IPS-20b (cell line): ENCODE data around the gene TIAM1.

Source experiments
- H3K27ac ChIP-seq: one replicate; pipeline ENCODE4 v1.5.1; 2013; ENCODE audit warnings: low read length
- H3K27me3 ChIP-seq: 2 replicates; pipeline ENCODE4 v1.6.1; 2013; ENCODE audit warnings: mild to moderate bottlenecking, low read length, inconsistent platforms; ENCODE audit not compliant: insufficient read depth
- H3K36me3 ChIP-seq: 2 replicates; pipeline ENCODE4 v1.6.1; 2013; ENCODE audit warnings: low read depth, mild to moderate bottlenecking, inconsistent platforms, low read length, moderate library complexity; ENCODE audit not compliant: insufficient read depth
- H3K4me1 ChIP-seq: 2 replicates; pipeline ENCODE4 v1.6.1; 2013; ENCODE audit warnings: mild to moderate bottlenecking, control low read depth, inconsistent platforms, low read length, moderate library complexity; ENCODE audit not compliant: insufficient read depth
- H3K4me3 ChIP-seq: 2 replicates; pipeline ENCODE4 v1.5.1; 2013; ENCODE audit warnings: mild to moderate bottlenecking, low read length, inconsistent platforms
- H3K9ac ChIP-seq: 2 replicates; pipeline ENCODE4 v1.6.1; 2013; ENCODE audit warnings: low read depth, mild to moderate bottlenecking, inconsistent platforms, low read length, moderate library complexity
- H3K9me3 ChIP-seq: 2 replicates; pipeline ENCODE4 v1.6.1; 2013; ENCODE audit warnings: mild to moderate bottlenecking, low read depth, low read length, inconsistent platforms; ENCODE audit not compliant: insufficient read depth

Gene TIAM1

GRCh38 chr21:31326522-31327242 is 17.4 kb downstream of the TIAM1 start:
- no peak overlapping the region for H3K4me3 ChIP-seq
- H3K36me3 ChIP-seq: 0 out of 2 replicates have a peak, but pooled peaks cover 2% of the 10 kb centered on the region
- H3K9me3 ChIP-seq: peaks cover 7% of the 10 kb centered on the region; the same call in 1 of the 2 replicates
- H3K4me1 ChIP-seq: no peaks in the 10 kb centered on the region
- no peak overlapping the region for H3K27ac ChIP-seq
- no peaks in the 10 kb centered on the region for H3K27me3 ChIP-seq
- H3K9ac ChIP-seq: no peak overlapping the region

- H3K9ac ChIP-seq: no peak overlapping the region
- no peak overlapping the region for H3K4me3 ChIP-seq
- no peaks in the 10 kb centered on the region for H3K36me3 ChIP-seq
- H3K9me3 ChIP-seq: no peaks in the 10 kb centered on the region
- H3K27ac ChIP-seq: no peak overlapping the region
- no peaks in the 10 kb centered on the region for H3K4me1 ChIP-seq
- no peaks in the 10 kb centered on the region for H3K27me3 ChIP-seq
Observed at GRCh38 chr21:31318971-31319370, 25.1 kb downstream of the TIAM1 start.

- Histone ChIP-seq H3K4me1 (no peaks in the 10 kb centered on the region), H3K27me3 (no peaks in the 10 kb centered on the region), H3K27ac (no peak overlapping the region), H3K9me3 (no peaks in the 10 kb centered on the region), H3K4me3 (no peak overlapping the region), H3K9ac (no peak overlapping the region), H3K36me3 (no peaks in the 10 kb centered on the region)
Observed at GRCh38 chr21:31317688-31318087, 26.4 kb downstream of the TIAM1 start.

- no peak overlapping the region for H3K27ac ChIP-seq
- no peaks in the 10 kb centered on the region for H3K36me3 ChIP-seq
- H3K9me3 ChIP-seq: no peaks in the 10 kb centered on the region
- no peaks in the 10 kb centered on the region for H3K4me1 ChIP-seq
- no peaks in the 10 kb centered on the region for H3K27me3 ChIP-seq
- H3K4me3 ChIP-seq: no peak overlapping the region
- no peak overlapping the region for H3K9ac ChIP-seq
Observed at GRCh38 chr21:31316488-31317169, 27.4 kb downstream of the TIAM1 start.

GRCh38 chr21:31316072-31316471 is 28.0 kb downstream of the TIAM1 start:
- Histone ChIP-seq H3K9me3 (no peaks in the 10 kb centered on the region), H3K27me3 (no peaks in the 10 kb centered on the region), H3K4me3 (no peak overlapping the region), H3K36me3 (no peaks in the 10 kb centered on the region), H3K9ac (no peak overlapping the region), H3K27ac (no peak overlapping the region), H3K4me1 (peaks cover 5% of the 10 kb centered on the region; the same call in 1 of the 2 replicates)

GRCh38 chr21:31310750-31311149 is 33.3 kb downstream of the TIAM1 start:
- no peaks in the 10 kb centered on the region for H3K9me3 ChIP-seq
- no peaks in the 10 kb centered on the region for H3K27me3 ChIP-seq
- peak overlapping the region; percentile 67 for H3K27ac ChIP-seq
- peak overlapping the region; percentile 39; the same call in 1 of the 2 replicates for H3K9ac ChIP-seq
- H3K36me3 ChIP-seq: no peaks in the 10 kb centered on the region
- peaks cover 13% of the 10 kb centered on the region for H3K4me1 ChIP-seq
- no peak overlapping the region for H3K4me3 ChIP-seq

GRCh38 chr21:31308584-31308983 is 35.5 kb downstream of the TIAM1 start:
- Histone ChIP-seq H3K4me1 (peaks cover 13% of the 10 kb centered on the region), H3K27me3 (no peaks in the 10 kb centered on the region), H3K9ac (no peak overlapping the region), H3K27ac (no peak overlapping the region), H3K9me3 (no peaks in the 10 kb centered on the region), H3K36me3 (no peaks in the 10 kb centered on the region), H3K4me3 (no peak overlapping the region)

GRCh38 chr21:31305888-31306287 is 38.2 kb downstream of the TIAM1 start:
- no peaks in the 10 kb centered on the region for H3K36me3 ChIP-seq
- no peak overlapping the region for H3K9ac ChIP-seq
- no peaks in the 10 kb centered on the region for H3K27me3 ChIP-seq
- no peak overlapping the region for H3K27ac ChIP-seq
- H3K4me3 ChIP-seq: no peak overlapping the region
- peaks cover 13% of the 10 kb centered on the region for H3K4me1 ChIP-seq
- H3K9me3 ChIP-seq: no peaks in the 10 kb centered on the region

GRCh38 chr21:31299291-31300147 is 44.5 kb downstream of the TIAM1 start:
- Histone ChIP-seq H3K27me3 (no peaks in the 10 kb centered on the region), H3K27ac (no peak overlapping the region), H3K4me3 (no peak overlapping the region), H3K36me3 (no peaks in the 10 kb centered on the region), H3K9me3 (no peaks in the 10 kb centered on the region), H3K4me1 (peaks cover 7% of the 10 kb centered on the region; the same call in 1 of the 2 replicates), H3K9ac (no peak overlapping the region)

- no peak overlapping the region for H3K27ac ChIP-seq
Observed at GRCh38 chr21:31298618-31299269, 45.3 kb downstream of the TIAM1 start.

GRCh38 chr21:31297806-31298205 is 46.3 kb downstream of the TIAM1 start:
- Histone ChIP-seq H3K4me3 (no peak overlapping the region), H3K27ac (no peak overlapping the region), H3K36me3 (no peaks in the 10 kb centered on the region), H3K4me1 (peaks cover under 1% of the 10 kb centered on the region), H3K9me3 (no peaks in the 10 kb centered on the region), H3K9ac (no peak overlapping the region), H3K27me3 (no peaks in the 10 kb centered on the region)

More at GRCh38 chr21:31298618-31299269, 45.3 kb downstream of the TIAM1 start:
- Histone ChIP-seq H3K36me3 (no peaks in the 10 kb centered on the region), H3K9ac (no peak overlapping the region), H3K27me3 (no peaks in the 10 kb centered on the region), H3K4me3 (no peak overlapping the region), H3K9me3 (no peaks in the 10 kb centered on the region), H3K4me1 (peaks cover 7% of the 10 kb centered on the region)
